AG09319 (cell line): ENCODE data around the gene CHRNA4.

Experiments
- DNase-seq: peaks from one replicate; pipeline ENCODE4 v3.0.0-alpha.2; 2010; ENCODE audit warnings: low read depth; ENCODE audit errors: extremely low read depth
- CTCF ChIP-seq: IDR thresholded peaks from 2 replicates; pipeline ENCODE4 v1.5.1; 2011; ENCODE audit warnings: low read depth, mild to moderate bottlenecking, inconsistent platforms, low read length, moderate library complexity

CHRNA4 gene

GRCh38 chr20:63319164-63320040 is 41.7 kb downstream of the CHRNA4 start:
- no peak for TF ChIP-seq CTCF
- no peak for DNase-seq

- no peak for DNase-seq
- no peak for TF ChIP-seq CTCF
Measured at GRCh38 chr20:63318391-63319163, 42.6 kb downstream of the CHRNA4 start.

DNA sequence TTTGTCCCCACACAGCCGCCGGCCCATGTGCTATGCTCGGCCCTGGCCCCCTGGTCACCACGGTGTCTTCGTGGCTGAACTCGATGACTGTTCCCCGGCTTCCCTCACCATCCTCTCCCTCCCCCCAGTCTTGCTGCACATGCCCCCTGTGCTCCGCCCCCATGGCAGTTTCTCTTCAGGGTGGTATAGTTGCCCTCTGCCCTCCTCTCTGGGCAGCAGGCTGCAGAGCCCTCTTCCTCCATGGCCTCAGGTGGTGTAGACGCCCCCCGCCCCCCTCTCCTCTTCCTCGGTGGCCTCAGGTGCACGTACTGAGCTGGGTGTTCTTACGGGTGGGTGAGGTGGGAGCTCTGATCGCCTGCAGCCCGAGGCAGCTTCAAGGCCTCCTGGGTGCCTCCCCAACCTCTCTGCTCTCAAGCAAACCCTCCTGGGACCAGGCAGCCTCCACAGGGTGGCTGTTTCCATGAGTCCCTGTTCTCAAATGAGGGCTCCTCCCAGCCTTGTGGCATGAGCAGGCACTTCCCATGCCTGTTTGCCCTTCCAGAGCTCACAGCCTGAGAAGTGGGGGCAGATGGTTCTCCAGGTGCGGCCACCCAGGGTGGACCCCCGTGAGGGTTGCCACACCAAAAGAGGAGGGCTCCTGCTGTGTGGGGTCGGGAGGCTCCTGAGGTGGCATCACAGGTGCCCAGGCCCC is 43.4 kb downstream of the CHRNA4 start:
- no peak for DNase-seq
- no peak for TF ChIP-seq CTCF

- no peak for TF ChIP-seq CTCF
- no peak for DNase-seq
Measured at GRCh38 chr20:63317061-63317460, 44.1 kb downstream of the CHRNA4 start.

- no peak for TF ChIP-seq CTCF
- DNase-seq, result no peak
Measured at GRCh38 chr20:63316502-63316921, 44.6 kb downstream of the CHRNA4 start.

GRCh38 chr20:63315731-63316491 is 45.2 kb downstream of the CHRNA4 start:
- no peak for DNase-seq
- TF ChIP-seq CTCF, result no peak
